Neural progenitor cell (in vitro differentiated cells): ENCODE measurements around the gene IL31.

ENCODE experiments used
- CTCF ChIP-seq: fragments of 200-600 bp; sonication (generic); IDR thresholded peaks from 2 replicates; pipeline ENCODE4 v1.5.1; 2017; ENCODE audit warnings: antibody characterized with exemption, mild to moderate bottlenecking
- EZH2 ChIP-seq: fragments of 200-600 bp; sonication (generic); IDR thresholded peaks from 2 replicates; pipeline ENCODE4 v1.6.1; 2017; ENCODE audit warnings: antibody characterized with exemption, mild to moderate bottlenecking, moderate library complexity
- EZH2phosphoT487 ChIP-seq: fragments of 200-600 bp; sonication (generic); IDR thresholded peaks from 2 replicates; pipeline ENCODE4 v1.6.1; 2017; ENCODE audit warnings: antibody characterized with exemption

GRCh38 chr12:122137229-122137628, 36.8 kb downstream of the IL31 start:
- TF ChIP-seq CTCF (peak; percentile 69), EZH2 (no peak), EZH2phosphoT487 (no peak)
